GM18505 (cell line): ENCODE data around the gene MTX3.
A peak's percentile ranks its signal among the peaks of the same experiment; 100 is the strongest.

ENCODE experiments used
- ATAC-seq: cut with Tn5 transposase; IDR thresholded peaks from one replicate; pipeline ENCODE4 v1.9.1; 2021; ENCODE audit not compliant: unreplicated experiment
- POLR2A ChIP-seq: IDR thresholded peaks from 4 replicates; pipeline ENCODE4 v1.6.1; 2011; ENCODE audit warnings: borderline replicate concordance; ENCODE audit not compliant: insufficient read depth, insufficient read length; ENCODE audit errors: extremely low read depth

Gene MTX3

DNA sequence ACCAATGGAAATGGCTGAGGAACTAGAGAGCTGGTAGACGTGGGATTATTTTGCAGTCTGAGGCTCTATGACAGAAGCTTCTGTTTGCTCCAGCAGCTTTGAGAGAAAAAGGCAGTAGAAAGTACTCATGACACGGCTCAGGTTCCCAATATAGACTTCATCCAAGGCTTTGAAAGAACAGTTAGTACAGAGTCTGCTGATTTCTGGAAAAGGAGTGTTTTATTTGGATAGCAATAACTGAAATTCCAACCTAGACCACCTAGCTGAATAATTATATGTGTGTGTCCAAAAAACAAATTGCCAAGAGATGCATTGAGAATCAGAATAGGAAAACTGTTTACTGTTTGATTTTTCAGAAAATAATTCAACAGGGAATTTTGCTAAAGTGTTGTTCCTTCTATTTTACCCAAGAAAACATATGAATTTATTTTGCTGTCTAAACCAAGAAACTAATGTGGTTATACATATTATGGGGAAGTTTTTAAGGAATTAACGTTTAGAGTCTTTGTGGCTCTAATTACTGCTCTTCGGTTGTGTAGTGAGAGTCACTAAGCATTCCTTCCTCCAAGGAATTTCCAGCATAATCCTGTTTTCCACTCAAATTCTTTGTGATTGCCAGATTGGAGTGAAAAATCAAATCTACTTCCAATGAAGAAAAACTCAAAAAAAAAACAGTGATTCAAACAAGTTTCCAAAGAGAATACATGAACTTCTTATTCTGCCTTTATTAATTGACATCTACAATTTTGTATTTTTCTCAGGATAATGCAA, 18.1 kb upstream of the MTX3 start:
- no peak for ATAC-seq
- no peak for TF ChIP-seq POLR2A

DNA sequence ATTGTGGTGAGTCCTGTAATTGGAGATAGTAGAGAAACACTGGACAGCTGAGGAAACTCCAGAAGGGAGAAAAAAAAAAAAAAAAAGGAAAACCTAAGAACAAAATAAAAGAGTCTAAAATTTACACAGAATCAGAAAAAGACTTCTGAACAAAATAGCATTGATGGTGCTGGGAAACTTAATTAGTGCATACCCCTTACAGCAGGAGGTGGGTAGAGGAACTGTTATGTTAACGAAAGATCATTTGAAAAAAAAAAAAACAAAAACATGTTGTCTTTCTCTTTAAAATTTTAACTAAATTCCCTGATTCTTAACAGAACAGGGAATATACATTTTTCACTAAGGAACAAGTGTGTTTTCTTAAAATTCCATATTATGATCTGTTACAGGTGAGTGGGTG, 11.6 kb upstream of the MTX3 start:
- no peak for ATAC-seq
- no peak for TF ChIP-seq POLR2A

DNA sequence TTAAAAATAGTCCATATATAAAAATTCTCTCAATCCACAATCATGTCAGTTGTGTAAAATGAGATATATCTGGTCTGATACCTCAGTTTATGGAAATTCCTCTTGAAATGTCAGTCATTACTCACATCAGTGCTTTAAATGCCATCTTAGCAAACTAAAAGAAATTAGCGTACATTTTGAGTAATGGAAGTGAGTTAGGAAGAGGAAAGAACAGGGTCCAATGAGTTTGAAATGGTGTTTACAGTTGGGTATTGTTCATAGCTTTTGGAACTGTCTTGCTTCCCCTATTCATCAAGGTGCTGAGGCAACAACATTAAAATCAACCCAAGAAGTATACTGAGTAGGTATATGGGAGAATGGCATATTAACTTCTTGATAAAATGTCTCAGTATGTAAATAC, 8.7 kb upstream of the MTX3 start:
- ATAC-seq, result no peak
- TF ChIP-seq POLR2A, result no peak

DNA sequence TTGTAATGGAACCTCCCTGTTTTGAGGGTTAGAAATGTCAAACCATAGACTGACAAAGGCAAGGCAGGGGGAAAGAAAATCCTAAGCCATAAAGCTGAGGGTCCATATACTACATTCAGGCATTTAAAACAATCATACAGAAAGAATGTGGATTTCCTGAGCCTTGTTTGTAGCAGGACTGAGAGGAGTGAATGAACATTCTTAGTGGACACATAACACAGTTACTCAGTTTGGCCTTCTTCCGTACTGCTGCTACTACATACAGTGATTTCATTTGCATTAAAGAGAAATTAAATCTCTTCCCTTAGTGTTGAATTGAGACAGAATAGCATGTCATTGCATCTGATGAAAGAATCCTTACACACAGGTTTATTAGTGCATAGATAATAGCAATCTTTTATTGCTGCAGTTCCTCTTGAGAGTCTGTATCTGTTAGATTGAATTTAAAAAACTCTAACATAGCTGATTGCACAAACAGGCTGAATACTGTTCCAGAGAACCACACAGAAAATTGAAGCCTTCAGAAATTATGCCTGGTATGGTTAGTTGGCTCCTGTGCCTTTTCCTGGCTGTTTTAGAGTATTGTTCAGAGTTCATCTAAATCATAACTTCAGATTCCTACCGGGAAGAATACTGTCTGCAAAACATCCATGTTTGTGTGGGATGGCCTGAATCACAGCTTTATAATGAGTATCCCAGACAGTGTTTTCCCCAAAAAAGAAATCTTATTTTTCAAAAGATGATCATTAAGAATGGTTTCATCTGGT, 2.0 kb upstream of the MTX3 start:
- no peak for TF ChIP-seq POLR2A
- no peak for ATAC-seq

DNA sequence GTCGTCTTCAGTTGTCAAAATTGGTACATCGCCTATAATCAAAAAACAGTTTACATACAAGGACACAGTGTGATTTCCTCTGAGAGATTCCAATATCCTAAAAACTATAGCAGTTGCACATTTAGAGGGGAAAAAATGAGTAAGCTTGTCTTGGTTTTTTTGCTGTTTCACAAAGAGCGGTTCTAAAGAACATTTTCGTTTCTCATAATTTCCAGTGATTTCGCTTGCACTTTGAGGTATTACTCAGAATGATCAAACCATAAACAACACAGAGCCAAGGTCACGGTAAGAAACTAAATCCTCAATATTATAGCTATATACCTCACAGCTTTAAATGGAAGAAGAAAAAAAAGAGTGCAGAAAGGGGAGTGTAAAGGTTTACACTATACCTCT, 861 bp downstream of the MTX3 start:
- no peak for TF ChIP-seq POLR2A
- ATAC-seq, result peak; percentile 41

DNA sequence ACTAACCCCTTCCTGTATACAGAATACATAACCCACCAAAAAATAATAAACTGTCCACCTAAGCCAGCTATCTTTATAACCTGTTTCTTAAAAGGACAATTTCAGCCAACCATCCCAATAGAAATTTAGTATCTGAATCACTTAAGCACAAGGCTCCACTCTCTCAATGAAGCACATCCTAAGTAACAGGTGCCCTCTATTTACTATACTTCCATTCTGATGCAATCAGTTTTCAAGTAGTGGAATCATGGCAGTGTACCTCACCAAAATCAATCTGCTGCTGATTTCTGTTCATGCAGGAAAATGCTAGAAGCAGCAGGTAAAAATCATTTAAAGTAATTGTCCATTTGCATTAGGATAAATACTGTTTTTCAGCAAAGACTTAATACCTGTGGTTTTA, 4.8 kb downstream of the MTX3 start:
- ATAC-seq, result no peak
- no peak for TF ChIP-seq POLR2A

DNA sequence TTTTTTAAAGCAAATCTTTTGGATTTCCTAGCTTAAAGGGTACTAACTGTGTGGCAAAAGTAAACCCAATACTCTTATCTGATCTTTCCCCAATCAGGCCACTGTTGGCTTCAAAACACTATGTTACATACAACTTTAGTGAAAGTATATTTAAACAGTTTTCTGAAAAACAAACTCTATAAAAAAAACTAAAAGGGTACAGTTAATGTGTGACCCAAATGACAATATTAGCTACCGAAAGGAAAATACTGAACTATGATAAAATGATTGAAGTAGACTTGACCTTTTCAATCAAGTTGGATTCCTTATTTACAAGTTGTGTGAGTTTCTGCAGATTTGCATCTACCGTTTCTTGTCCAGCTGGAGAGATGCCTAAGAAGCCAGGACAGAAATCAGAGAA, 5.8 kb downstream of the MTX3 start:
- no peak for TF ChIP-seq POLR2A
- no peak for ATAC-seq

DNA sequence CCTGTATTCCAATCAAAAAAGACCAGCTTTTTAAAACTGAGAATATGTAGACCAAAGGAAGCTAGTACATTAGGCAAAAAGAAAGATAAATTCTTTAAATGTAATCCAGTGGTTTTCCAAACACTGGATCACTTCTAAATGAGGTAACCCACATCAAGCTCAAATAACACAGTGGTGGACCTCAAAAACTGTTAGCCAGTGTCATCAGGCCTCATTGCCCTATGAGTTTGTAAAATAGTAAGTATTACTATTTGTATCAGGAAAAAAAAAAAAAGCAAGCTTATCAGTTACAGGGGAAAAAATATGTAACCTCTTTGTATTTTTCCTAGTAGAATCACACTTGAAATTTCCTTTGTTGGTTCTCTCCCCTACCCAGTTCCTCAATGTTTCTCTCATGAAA, 6.7 kb downstream of the MTX3 start:
- ATAC-seq, result no peak
- TF ChIP-seq POLR2A, result no peak

DNA sequence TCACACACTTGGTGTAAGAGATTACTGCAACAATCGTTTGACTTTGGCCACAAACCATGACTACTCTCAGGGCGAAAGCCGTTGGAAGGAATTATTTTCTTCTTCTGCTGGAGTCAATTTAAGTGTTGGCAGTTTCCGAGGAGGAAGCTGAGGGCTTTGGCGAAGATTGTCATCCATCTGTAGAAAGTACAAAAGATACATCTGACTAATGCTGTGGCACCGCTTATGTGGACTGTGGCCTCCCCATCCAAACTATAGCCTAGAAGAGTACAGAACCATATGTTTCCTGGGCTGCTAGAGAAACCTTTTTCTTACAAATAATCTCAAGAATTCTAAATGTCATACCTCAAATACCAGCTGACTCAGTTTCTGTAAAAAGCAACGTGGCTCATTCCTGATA, 7.4 kb downstream of the MTX3 start:
- ATAC-seq, result no peak
- TF ChIP-seq POLR2A, result no peak

DNA sequence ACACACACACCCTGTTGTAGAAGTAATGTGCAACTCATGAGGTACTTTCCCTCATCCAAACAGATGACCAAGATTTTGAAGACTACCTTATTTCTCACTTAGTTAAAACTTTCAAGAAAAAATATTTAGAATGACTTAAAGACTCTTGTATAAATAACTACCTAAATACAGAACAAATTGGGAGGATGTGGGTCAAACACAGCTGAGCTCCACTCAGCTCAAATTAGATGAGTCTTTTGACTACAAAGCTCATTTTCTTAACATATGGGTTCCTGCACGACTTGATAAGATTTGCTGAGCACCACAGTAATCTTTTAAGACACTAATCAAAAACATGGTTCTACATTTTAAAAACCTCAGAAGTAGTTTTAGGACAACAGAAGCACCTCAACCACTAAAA, 8.9 kb downstream of the MTX3 start:
- no peak for ATAC-seq
- TF ChIP-seq POLR2A, result no peak

DNA sequence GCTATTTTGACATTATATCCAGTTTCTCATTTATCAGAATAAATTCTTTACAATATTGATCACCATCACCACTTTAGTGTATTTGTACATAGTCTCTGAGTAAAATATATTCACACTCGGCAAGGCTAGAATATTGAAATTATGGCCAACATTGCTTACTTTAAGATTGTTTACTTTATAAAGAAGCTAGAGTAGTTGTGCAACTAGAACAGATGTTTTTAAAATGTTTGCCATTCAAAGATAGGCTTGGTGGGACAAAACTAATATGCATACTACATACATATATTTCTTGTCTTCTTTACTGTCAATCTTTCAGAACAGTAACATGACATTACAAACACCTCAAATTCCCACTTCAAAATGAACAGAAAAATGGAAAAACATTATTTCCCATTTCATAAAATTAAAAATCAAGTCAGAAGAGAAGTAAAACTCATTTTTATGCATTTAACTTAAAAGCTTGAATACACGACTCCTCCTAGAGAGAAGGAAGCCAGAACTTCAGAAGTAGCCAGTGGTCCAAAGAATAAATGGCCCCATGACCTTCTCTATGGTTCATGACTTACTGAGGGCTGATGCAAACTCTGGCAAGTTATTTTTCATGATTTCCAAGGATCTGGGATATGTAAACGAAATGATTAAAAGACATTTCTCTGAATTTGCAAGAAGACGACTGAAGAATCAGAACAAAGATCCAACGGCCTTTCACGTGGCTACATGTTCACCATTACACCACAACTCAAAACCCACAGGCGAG, 14.1 kb downstream of the MTX3 start:
- TF ChIP-seq POLR2A, result no peak
- no peak for ATAC-seq

DNA sequence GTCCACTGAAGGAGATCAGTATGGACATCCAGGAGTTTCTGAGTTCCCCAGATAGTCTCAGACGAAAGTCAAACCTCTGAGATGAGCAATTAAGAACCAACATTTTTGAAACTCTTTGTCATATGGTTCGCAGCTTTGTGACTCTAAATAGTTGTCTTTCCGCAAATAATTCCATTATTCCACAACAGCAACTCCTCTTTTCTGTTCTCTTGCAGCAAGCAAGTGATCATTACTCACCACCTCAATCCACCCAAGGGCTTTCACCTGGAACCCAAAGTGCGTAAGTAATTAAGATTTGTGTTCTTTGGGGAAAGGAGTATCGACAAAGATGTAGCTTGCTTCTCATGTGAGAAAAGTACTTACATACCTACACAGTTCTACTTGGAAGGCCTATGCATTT, 15.6 kb downstream of the MTX3 start:
- ATAC-seq, result no peak
- no peak for TF ChIP-seq POLR2A

DNA sequence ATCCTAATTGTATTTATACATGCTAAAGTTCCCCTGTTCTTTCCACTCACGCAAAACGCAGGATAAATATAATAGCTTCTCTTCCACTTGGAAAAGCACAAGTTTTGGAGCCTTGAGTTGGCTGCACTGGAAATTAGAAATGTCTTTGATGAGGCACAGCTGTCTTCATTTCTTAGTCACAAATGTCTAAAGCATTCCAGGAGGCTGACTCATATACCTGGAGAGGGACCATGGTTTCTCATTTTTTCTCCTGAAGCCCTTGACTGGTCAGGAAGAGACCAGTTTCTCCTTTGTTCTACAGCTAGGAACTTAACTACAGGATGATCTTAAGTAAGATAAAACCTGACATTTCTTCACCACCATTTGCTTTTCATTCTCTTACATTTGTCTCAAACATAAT, 16.2 kb downstream of the MTX3 start:
- ATAC-seq, result no peak
- TF ChIP-seq POLR2A, result no peak
